Peyer's patch (tissue), 4 donors: ENCODE measurements around the gene CTLA4.

Experiments
- POLR2A ChIP-seq, 2 donors: fragments of 450-650 bp; IDR thresholded peaks; one replicate each; pipeline ENCODE4 v1.5.1; 2017; ENCODE audit warnings: antibody characterized with exemption in 2 of 2, mild to moderate bottlenecking in 2 of 2, moderate library complexity in 2 of 2
- TF ChIP-seq, protein P1 (sequence below), 6 experiments: fragments of 450-650 bp in 4 of 6; fragments of 200-600 bp in 2 of 6; sonication (generic) in 1 of 6; IDR thresholded peaks; one replicate each; pipeline ENCODE4 v1.5.1; 2017 to 2019; ENCODE audit warnings: antibody characterized with exemption in 6 of 6, mild to moderate bottlenecking in 3 of 6, moderate library complexity in 1 of 6

DNA sequence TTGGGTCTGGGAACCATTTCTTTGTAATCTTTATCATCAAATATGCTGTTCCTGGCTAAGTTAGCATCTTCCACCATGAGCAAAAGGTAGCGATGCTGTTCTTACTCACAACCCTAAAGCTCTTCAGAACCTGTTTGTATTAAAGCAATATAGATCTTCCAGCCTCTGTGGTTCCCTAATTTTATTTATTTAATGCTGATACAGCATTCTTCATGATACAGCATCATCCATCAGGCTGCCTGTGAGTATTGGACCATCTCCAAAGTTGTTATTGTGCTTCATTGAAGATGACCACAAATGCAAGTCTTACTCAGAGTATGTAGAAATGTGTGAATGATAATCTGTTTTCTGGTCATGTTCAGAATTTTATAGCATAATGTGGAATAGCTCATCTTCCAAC is 40.9 kb upstream of the CTLA4 start:
- no peak for TF ChIP-seq POLR2A (IDR thresholded peaks at IDR 0.05)
- TF ChIP-seq, protein P1, sequence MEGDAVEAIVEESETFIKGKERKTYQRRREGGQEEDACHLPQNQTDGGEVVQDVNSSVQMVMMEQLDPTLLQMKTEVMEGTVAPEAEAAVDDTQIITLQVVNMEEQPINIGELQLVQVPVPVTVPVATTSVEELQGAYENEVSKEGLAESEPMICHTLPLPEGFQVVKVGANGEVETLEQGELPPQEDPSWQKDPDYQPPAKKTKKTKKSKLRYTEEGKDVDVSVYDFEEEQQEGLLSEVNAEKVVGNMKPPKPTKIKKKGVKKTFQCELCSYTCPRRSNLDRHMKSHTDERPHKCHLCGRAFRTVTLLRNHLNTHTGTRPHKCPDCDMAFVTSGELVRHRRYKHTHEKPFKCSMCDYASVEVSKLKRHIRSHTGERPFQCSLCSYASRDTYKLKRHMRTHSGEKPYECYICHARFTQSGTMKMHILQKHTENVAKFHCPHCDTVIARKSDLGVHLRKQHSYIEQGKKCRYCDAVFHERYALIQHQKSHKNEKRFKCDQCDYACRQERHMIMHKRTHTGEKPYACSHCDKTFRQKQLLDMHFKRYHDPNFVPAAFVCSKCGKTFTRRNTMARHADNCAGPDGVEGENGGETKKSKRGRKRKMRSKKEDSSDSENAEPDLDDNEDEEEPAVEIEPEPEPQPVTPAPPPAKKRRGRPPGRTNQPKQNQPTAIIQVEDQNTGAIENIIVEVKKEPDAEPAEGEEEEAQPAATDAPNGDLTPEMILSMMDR (IDR thresholded peaks at IDR 0.05): no peak
